GM21786 (cell line): ENCODE measurements around the gene ASPM.
"Not testable (repeated sequence)": the region's sequence is repeated elsewhere in the genome, so short reads cannot be mapped to it uniquely, and the experiment has no call there.

ENCODE experiments used
- ATAC-seq: cut with Tn5 transposase; IDR thresholded peaks from one replicate; pipeline ENCODE4 v1.9.1; 2021; ENCODE audit not compliant: unreplicated experiment

Gene ASPM

GRCh38 chr1:197092491-197093023, 53.9 kb downstream of the ASPM start:
- ATAC-seq = no peak

GRCh38 chr1:197083474-197083873, 63.0 kb downstream of the ASPM start:
- no peak for ATAC-seq

- ATAC-seq = no peak
Observed at GRCh38 chr1:197081117-197081753, 65.2 kb downstream of the ASPM start.

GRCh38 chr1:197080323-197080722, 66.1 kb downstream of the ASPM start:
- ATAC-seq = no peak

GRCh38 chr1:197076585-197076984, 69.9 kb downstream of the ASPM start:
- ATAC-seq = no peak

- no peak for ATAC-seq
Observed at GRCh38 chr1:197073978-197074377, 72.5 kb downstream of the ASPM start.

- no peak for ATAC-seq
Observed at GRCh38 chr1:197067457-197067818, 79.0 kb downstream of the ASPM start.

GRCh38 chr1:197066719-197067456, 79.6 kb downstream of the ASPM start, which contains the start of gene F13B:
TSS of gene F13B (minus strand) at chr1:197067260. CDS start at chr1:197067223, 37 bp downstream.
- no peak for ATAC-seq

- no peak for ATAC-seq
Observed at GRCh38 chr1:197066277-197066676, 80.2 kb downstream of the ASPM start.

GRCh38 chr1:197065559-197065958, 80.9 kb downstream of the ASPM start:
- ATAC-seq = no peak

GRCh38 chr1:197063212-197063611, 83.3 kb downstream of the ASPM start:
- ATAC-seq = peak; percentile 5

GRCh38 chr1:197062692-197063091, 83.8 kb downstream of the ASPM start:
- ATAC-seq = peak; percentile 85

- no peak for ATAC-seq
Observed at GRCh38 chr1:197049100-197049499, 97.4 kb downstream of the ASPM start.

- no peak for ATAC-seq
Observed at GRCh38 chr1:197042676-197043341, 103.7 kb downstream of the ASPM start.

- ATAC-seq = peak; percentile 85
Observed at GRCh38 chr1:197041486-197042353, 104.7 kb downstream of the ASPM start.

GRCh38 chr1:197036861-197037260, 109.6 kb downstream of the ASPM start:
- ATAC-seq = no peak

GRCh38 chr1:197034631-197035339, 111.7 kb downstream of the ASPM start:
- not testable (repeated sequence) for ATAC-seq
